ENCODE data around the gene TTBK2. TPM values are rescaled to one million over a fixed set of nuclear protein-coding genes. Genes with fewer than 3 reads are reported as not detected.

The TTBK2 gene
- total RNA-seq, 1 donor from 2014 or later: 32.4 TPM

DNA sequence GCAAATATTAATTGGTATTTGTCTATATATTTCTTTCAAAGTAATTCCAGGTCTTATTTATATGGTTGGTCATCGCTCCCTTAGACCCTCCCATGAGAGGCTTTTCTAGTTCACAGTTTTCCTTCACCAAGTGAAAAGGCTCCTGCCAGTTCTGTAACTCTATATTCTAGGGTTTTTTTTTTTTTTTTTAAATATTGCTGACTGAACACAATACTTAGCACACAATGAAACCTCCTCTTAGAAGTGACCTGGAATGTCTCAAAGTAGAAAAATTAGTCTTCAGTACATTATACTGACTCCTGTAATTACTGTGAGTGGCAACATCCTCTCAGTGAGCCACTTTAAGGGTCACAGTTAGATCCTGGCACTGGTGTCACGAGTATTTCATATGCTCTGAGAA, 135.0 kb downstream of the TTBK2 start:
- no peak overlapping the region for H3K4me2 ChIP-seq
- H3K79me2 ChIP-seq (ENCODE audit: low read depth): no peaks in the 10 kb centered on the region
- no peaks in the 10 kb centered on the region for H3K27me3 ChIP-seq
- H3K9me3 ChIP-seq (ENCODE audit: low read depth): no peaks in the 10 kb centered on the region
- no peaks in the 10 kb centered on the region for H3K4me1 ChIP-seq
- peaks cover 2% of the 10 kb centered on the region for H3K27me3 Mint-ChIP-seq (ENCODE audit: insufficient read depth, low read depth)
- H3F3A ChIP-seq (ENCODE audit: low read depth): no peaks in the 10 kb centered on the region
- H3K36me3 Mint-ChIP-seq: peaks cover 12% of the 10 kb centered on the region
- no peaks in the 10 kb centered on the region for H4K20me1 ChIP-seq (ENCODE audit: low read depth)
- no peak overlapping the region for H3K4me3 ChIP-seq
- no peak for DNase-seq (ENCODE audit: low spot score)
- no peak overlapping the region for H3K4me3 Mint-ChIP-seq
- peaks cover 4% of the 10 kb centered on the region for H3K4me1 Mint-ChIP-seq
- no peak overlapping the region for H3K27ac ChIP-seq
- H3K9me3 Mint-ChIP-seq: no peaks in the 10 kb centered on the region
- no peak for TF ChIP-seq EZH2 (IDR thresholded peaks at IDR 0.05)
- TF ChIP-seq EZH2phosphoT487 (IDR thresholded peaks at IDR 0.05): no peak
- TF ChIP-seq, protein P1, sequence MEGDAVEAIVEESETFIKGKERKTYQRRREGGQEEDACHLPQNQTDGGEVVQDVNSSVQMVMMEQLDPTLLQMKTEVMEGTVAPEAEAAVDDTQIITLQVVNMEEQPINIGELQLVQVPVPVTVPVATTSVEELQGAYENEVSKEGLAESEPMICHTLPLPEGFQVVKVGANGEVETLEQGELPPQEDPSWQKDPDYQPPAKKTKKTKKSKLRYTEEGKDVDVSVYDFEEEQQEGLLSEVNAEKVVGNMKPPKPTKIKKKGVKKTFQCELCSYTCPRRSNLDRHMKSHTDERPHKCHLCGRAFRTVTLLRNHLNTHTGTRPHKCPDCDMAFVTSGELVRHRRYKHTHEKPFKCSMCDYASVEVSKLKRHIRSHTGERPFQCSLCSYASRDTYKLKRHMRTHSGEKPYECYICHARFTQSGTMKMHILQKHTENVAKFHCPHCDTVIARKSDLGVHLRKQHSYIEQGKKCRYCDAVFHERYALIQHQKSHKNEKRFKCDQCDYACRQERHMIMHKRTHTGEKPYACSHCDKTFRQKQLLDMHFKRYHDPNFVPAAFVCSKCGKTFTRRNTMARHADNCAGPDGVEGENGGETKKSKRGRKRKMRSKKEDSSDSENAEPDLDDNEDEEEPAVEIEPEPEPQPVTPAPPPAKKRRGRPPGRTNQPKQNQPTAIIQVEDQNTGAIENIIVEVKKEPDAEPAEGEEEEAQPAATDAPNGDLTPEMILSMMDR (IDR thresholded peaks at IDR 0.05): no peak
- no peaks in the 10 kb centered on the region for H3K36me3 ChIP-seq
- H3K9ac ChIP-seq: no peak overlapping the region
- H2AFZ ChIP-seq (replicated peaks): no peak overlapping the region
- no peak overlapping the region for H3K27ac Mint-ChIP-seq

DNA sequence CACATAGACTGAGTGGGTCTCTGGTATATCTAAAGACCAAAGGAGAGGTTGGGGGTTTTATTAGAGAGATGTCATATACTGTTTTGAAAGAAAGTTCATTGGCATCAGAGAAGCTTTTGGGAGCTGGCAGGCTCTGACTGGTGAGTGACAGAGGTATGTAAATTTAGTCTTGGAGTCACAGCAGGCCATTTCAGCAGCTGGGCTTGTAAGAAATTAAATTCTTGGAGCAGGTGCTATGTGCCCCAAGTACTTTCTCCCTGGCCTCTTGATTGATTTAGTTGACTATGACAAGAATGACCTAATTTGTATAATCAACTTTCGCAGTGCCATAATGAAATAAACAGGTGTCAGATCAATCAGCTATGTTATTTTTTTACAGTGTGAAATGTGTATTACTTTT, 135.9 kb downstream of the TTBK2 start:
- H4K20me1 ChIP-seq (ENCODE audit: low read depth): no peaks in the 10 kb centered on the region
- no peaks in the 10 kb centered on the region for H3K79me2 ChIP-seq (ENCODE audit: low read depth)
- no peaks in the 10 kb centered on the region for H3K36me3 ChIP-seq
- no peak overlapping the region for H3K9ac ChIP-seq
- Mint-ChIP-seq H3K4me3 (no peak overlapping the region), H3K36me3 (peaks cover 12% of the 10 kb centered on the region), H3K4me1 (peaks cover 4% of the 10 kb centered on the region), H3K27me3 (ENCODE audit: insufficient read depth, low read depth) (peaks cover 2% of the 10 kb centered on the region), H3K27ac (no peak overlapping the region), H3K9me3 (no peaks in the 10 kb centered on the region)
- H3F3A ChIP-seq (ENCODE audit: low read depth): no peaks in the 10 kb centered on the region
- DNase-seq (ENCODE audit: low spot score): peak; percentile 4
- H3K27ac ChIP-seq: no peak overlapping the region
- no peaks in the 10 kb centered on the region for H3K4me1 ChIP-seq
- no peak overlapping the region for H2AFZ ChIP-seq (replicated peaks)
- H3K9me3 ChIP-seq (ENCODE audit: low read depth): no peaks in the 10 kb centered on the region
- no peaks in the 10 kb centered on the region for H3K27me3 ChIP-seq
- TF ChIP-seq, protein P1 (IDR thresholded peaks at IDR 0.05): no peak
- TF ChIP-seq EZH2 (IDR thresholded peaks at IDR 0.05) (no peak), EZH2phosphoT487 (IDR thresholded peaks at IDR 0.05) (no peak)
- no peak overlapping the region for H3K4me3 ChIP-seq
- H3K4me2 ChIP-seq: no peak overlapping the region

DNA sequence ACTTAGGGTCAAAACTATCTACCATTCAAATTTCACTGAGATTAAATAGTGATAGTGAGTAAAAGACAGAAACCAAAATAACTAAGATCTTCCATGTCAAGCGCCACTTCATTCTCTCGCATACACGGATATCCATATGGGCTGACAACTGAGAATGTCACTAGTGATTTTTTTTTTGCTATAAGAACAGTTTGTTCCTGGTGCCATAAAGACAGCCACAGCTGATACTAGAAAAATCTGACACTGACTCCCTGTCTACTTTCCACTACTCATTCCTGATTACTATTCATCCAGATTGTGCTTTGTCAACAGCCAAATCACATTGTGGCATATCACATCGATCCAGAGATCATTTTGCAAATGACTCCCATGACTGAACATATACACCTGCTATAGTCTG, 137.9 kb downstream of the TTBK2 start:
- TF ChIP-seq, protein P1 (IDR thresholded peaks at IDR 0.05): no peak
- TF ChIP-seq EZH2phosphoT487 (IDR thresholded peaks at IDR 0.05): no peak
- no peak for TF ChIP-seq EZH2 (IDR thresholded peaks at IDR 0.05)
- Histone ChIP-seq H3K36me3 (no peaks in the 10 kb centered on the region), H3K27ac (no peak overlapping the region), H3K27me3 (no peaks in the 10 kb centered on the region), H3K4me3 (no peak overlapping the region), H3F3A (ENCODE audit: low read depth) (no peaks in the 10 kb centered on the region), H3K79me2 (ENCODE audit: low read depth) (no peaks in the 10 kb centered on the region), H2AFZ (replicated peaks) (no peak overlapping the region), H3K9me3 (ENCODE audit: low read depth) (no peaks in the 10 kb centered on the region), H3K4me2 (no peak overlapping the region), H3K4me1 (no peaks in the 10 kb centered on the region), H3K9ac (no peak overlapping the region), H4K20me1 (ENCODE audit: low read depth) (no peaks in the 10 kb centered on the region)
- Mint-ChIP-seq H3K36me3 (peaks cover 12% of the 10 kb centered on the region), H3K4me1 (peaks cover 4% of the 10 kb centered on the region), H3K9me3 (no peaks in the 10 kb centered on the region), H3K27me3 (ENCODE audit: insufficient read depth, low read depth) (no peaks in the 10 kb centered on the region), H3K4me3 (no peak overlapping the region), H3K27ac (no peak overlapping the region)
- no peak for DNase-seq (ENCODE audit: low spot score)

Measured in neural progenitor cell (in vitro differentiated cells).